ENCODE data around the gene SENP1. TPM values are rescaled to one million over a fixed set of nuclear protein-coding genes. Genes with fewer than 3 reads are reported as not detected.

Gene SENP1
- total RNA-seq, 1 donor from 2014 or later, result 32.0 TPM

GRCh38 chr12:48003226-48004052 lies 102.4 kb downstream of the SENP1 start:
- TF ChIP-seq CTCF (conservative IDR thresholded peaks at IDR 0.05), result no peak
- H3K4me1 Mint-ChIP-seq (ENCODE audit: unreplicated experiment), result peaks cover 25% of the 10 kb centered on the region
- DNase-seq (ENCODE audit: extremely low spot score, unreplicated experiment), result no peak
- H3K4me3 Mint-ChIP-seq, result peak overlapping the region; percentile 97
- peak overlapping the region; percentile 94 for H3K27ac Mint-ChIP-seq
- peaks cover 76% of the 10 kb centered on the region for H3K27me3 Mint-ChIP-seq
- H3K9me3 Mint-ChIP-seq, result no peaks in the 10 kb centered on the region
- peaks cover under 1% of the 10 kb centered on the region for H3K36me3 Mint-ChIP-seq

- Mint-ChIP-seq H3K4me1 (ENCODE audit: unreplicated experiment) (peaks cover 25% of the 10 kb centered on the region), H3K4me3 (peak overlapping the region; percentile 97), H3K27ac (peak overlapping the region; percentile 94), H3K9me3 (no peaks in the 10 kb centered on the region), H3K27me3 (peaks cover 77% of the 10 kb centered on the region), H3K36me3 (peaks cover 3% of the 10 kb centered on the region)
- TF ChIP-seq CTCF (conservative IDR thresholded peaks at IDR 0.05), result no peak
- no peak for DNase-seq (ENCODE audit: extremely low spot score, unreplicated experiment)
Measured at GRCh38 chr12:48002773-48003218, 103.1 kb downstream of the SENP1 start.

- Mint-ChIP-seq H3K27ac (peak overlapping the region; percentile 94), H3K9me3 (no peaks in the 10 kb centered on the region), H3K27me3 (peaks cover 74% of the 10 kb centered on the region), H3K4me1 (ENCODE audit: unreplicated experiment) (peaks cover 25% of the 10 kb centered on the region), H3K4me3 (peak overlapping the region; percentile 97), H3K36me3 (peaks cover 3% of the 10 kb centered on the region)
- TF ChIP-seq CTCF (conservative IDR thresholded peaks at IDR 0.05), result no peak
- DNase-seq (ENCODE audit: extremely low spot score, unreplicated experiment), result no peak
Measured at GRCh38 chr12:48002414-48002730, 103.5 kb downstream of the SENP1 start.

DNA sequence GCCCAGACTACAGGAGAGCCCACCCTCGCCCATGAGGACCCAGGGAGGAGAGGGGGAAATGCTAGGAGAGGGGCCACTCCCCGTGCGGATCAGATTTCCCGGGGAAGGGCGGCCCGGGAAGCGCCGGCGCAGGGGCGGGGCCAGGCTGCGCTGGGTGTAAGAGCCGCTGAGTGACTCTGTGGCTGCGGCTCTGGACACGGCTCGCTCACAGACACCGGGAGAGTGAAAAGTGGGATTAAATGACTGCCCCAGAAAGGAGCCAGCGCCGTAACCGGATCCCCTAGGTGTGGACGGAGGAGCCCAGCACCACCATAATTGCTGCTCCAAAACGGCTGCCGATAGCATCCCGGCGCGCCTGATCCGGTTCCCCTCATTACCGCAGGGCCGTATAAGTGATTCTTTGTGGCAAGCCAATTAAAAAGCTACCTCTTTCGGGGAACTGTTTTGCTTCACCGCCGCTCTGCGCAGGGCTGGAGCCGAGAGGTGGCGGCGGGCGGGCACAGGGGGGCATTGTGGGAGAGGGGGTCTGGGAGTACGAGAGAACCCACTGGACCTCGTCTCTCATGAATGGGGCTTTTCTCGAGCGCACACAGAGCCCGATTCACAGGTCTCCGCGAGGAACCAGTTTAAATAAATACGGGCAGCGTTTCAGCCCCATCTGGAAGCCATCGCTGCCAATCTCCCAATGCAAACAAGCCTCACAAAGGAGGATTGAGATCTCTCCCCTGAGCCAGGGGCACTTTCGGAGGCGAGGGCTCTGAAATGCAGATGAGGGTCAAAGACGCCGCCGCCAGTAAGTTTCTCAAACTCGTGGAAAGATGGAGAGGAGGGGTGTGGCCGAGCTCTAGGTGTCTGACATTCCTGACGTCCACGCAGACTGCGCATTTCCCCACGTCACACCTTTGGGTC lies 104.1 kb downstream of the SENP1 start:
- peak overlapping the region; percentile 97 for H3K4me3 Mint-ChIP-seq
- H3K27ac Mint-ChIP-seq, result peak overlapping the region; percentile 94
- TF ChIP-seq CTCF (conservative IDR thresholded peaks at IDR 0.05), result no peak
- DNase-seq (ENCODE audit: extremely low spot score, unreplicated experiment), result no peak
- peaks cover 68% of the 10 kb centered on the region for H3K27me3 Mint-ChIP-seq
- H3K36me3 Mint-ChIP-seq, result peaks cover 3% of the 10 kb centered on the region
- H3K4me1 Mint-ChIP-seq (ENCODE audit: unreplicated experiment), result peaks cover 25% of the 10 kb centered on the region
- no peaks in the 10 kb centered on the region for H3K9me3 Mint-ChIP-seq

GRCh38 chr12:48000878-48001504 lies 104.9 kb downstream of the SENP1 start:
- Mint-ChIP-seq H3K27me3 (peaks cover 62% of the 10 kb centered on the region), H3K4me3 (peak overlapping the region; percentile 97), H3K4me1 (ENCODE audit: unreplicated experiment) (peaks cover 25% of the 10 kb centered on the region), H3K36me3 (peaks cover 3% of the 10 kb centered on the region), H3K9me3 (no peaks in the 10 kb centered on the region), H3K27ac (peak overlapping the region; percentile 94)
- no peak for DNase-seq (ENCODE audit: extremely low spot score, unreplicated experiment)
- TF ChIP-seq CTCF (conservative IDR thresholded peaks at IDR 0.05), result no peak

Measured in type B pancreatic cell (in vitro differentiated cells).